ENCODE results near the gene PRDM10.

DNA sequence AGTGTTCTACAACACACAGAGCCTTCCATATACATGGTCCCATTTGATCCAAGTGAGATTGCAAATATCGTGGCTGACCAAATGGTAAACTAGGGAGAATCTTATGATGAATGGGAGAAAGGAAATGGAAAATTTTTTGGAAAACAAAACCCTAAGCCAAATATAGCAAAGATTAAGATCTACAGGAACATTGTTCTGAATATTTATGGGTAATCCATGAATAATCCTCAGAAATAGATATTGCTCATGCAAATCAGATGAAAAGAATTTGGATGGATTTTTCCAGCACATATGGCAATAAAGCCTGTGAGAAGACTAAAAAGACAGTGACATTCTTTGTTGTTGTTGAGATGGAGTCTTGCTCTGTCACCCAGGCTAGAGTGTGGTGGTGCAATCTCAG is 21.7 kb upstream of the PRDM10 start:
- no peak for TF ChIP-seq CTCF (IDR thresholded peaks at IDR 0.05; ENCODE audit: borderline replicate concordance, extremely low read depth, low read length, poor library complexity, severe bottlenecking)
- no peak for TF ChIP-seq EZH2 (IDR thresholded peaks at IDR 0.05; ENCODE audit: borderline replicate concordance, low read depth, low read length, severe bottlenecking)
